A172 (cell line): ENCODE results near the gene HOXA4. TPM values are rescaled to one million over a fixed set of nuclear protein-coding genes. Genes with fewer than 3 reads are reported as not detected.

ENCODE experiments used
- DNase-seq: peaks from one replicate; pipeline ENCODE4 v3.0.0-alpha.2; 2015; ENCODE audit warnings: low spot score
- total RNA-seq: library from RNA; depleted of rRNA; stranded (reverse); fragments of >200 nt; shearing (Covaris generic); gene quantifications from 2 replicates; pipeline ENCODE4 v1.2.3, GENCODE V29; 2014

The HOXA4 gene
- total RNA-seq, 1 experiment from 2014 or later: 2.0 TPM

DNA sequence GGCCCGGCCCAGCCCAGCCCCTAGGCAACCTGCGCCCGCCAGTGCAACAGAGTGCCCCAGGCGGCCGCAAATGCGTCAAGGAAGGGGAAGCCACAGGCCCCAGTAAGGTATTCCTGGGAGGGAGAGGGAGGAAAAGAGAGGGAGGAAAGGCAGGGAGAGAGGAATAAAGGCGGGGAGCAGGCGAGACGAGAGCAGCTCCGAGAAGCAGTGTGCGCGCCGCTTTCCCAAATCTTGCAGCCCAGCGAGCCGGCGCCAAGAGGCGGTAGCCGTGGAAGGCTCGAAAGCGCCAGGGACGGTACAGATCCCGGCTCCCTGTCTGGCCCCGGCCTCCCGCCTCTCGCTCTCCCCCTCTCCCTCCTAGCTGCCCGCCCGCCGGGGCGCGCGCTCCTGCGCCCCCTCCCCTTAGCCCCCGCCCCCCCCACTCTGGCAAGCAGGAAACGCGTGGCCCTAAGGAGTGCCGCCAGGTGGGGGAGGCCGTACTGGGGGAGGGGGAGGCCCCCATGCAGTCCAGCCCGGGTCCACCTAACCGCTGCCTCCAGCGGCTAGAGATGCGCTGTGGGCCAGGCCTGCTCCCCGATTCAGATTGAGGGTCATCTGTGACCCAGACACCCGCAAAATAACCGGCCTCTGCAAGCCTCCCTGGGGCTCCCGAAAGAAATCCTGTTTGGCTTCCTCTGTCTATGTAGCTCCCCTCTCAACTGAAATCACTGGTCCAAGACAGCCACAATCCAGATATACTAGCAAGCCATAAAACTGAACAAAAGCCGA lies 39.3 kb upstream of the HOXA4 start:
- DNase-seq: peak; percentile 68

DNA sequence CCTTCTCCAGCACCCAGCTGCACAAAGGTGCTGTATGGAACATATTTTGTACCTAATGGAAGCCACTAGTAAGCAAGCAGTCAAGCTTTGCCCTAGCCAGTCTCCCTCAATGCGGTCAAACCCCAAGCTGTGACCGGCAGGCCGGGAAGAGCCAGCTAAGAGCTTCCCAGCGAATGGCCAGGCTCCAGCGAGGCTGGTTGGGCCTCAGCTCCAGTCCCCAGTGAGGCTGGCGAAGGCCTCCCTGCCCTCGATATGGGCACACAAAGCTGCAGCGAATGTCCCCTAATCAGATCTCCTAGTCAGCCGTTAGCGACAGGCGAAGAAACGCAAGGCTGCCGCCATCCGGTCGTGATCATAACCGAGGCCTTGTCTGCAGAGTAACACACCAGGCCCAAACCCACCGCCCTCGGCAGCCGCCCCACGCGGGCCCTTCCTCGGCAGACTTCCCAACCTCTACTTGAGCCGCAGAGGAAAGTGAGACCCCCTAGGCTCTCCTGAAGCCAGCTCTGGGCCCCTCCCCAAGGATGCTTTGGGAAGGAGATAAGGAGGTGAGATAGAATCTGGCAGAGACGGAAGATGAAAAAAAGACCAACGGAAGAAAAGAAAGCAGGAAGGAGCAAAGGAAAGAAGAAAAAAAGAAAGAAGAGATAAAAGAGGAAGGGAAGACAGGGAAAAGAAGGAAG lies 37.8 kb upstream of the HOXA4 start:
- DNase-seq: peak; percentile 55

DNA sequence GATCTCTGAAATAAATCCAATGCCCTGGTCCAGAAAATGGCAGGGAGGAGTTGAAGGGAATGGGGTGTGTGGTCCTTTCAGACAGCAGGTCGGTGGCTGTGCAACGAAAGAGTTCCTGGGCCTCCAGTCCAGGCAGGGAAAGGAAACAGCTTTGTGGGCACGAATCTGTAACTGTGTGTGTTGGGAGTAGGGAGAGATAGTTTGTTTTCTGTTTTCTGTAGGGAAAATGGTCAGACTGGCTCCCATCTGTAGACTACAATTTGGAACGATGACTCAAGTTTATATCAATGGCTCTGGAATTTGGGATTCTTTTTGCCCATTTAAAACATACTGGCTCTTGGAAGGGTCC lies 37.3 kb upstream of the HOXA4 start:
- DNase-seq: no peak

DNA sequence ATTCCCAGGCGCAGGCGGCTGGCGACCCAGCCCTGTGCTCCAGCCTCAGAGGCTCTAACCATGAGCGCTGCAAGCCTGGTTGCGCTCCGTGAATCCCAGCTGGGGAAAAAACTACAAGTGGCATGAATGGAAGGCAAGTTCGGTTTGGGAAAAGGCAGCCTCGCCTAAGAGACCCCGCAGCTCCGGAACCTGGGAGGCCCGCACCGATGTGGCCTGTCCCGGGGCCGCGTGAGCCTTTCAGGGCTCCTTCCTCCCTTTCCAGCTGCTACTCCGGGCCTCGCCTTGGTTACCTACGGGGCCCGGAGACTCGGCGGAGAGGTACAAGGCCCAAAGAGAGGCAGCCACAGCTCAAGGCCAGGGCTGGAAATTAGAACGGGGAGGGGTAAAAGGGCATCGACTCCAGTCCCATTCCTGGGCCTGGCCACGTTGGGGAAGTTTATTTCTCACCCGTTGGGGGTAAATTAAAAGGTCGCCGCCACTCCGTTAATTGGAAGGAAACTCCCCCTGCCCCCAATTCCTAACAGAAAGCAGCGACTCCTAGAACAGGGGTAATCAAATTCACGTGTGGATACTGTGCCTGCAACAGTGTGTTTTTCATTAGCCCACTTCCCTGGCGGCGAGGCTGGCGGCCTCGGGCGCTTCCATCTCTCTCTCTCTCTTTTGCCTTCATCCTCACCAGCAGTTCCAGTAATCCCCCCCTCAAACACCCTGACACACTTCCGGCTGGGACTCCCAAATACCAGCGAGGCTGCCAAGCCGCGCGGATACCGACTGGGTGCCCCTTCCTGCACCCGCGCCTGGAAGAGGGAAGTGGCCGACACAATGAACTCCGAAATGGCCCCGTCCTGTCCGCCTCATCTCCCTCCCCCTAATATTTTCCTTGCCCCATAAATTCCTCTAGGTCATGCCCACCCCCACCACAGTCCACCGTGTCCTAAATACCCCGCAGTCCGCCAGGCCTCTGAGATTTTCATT lies 36.3 kb upstream of the HOXA4 start:
- DNase-seq: peak; percentile 71

DNA sequence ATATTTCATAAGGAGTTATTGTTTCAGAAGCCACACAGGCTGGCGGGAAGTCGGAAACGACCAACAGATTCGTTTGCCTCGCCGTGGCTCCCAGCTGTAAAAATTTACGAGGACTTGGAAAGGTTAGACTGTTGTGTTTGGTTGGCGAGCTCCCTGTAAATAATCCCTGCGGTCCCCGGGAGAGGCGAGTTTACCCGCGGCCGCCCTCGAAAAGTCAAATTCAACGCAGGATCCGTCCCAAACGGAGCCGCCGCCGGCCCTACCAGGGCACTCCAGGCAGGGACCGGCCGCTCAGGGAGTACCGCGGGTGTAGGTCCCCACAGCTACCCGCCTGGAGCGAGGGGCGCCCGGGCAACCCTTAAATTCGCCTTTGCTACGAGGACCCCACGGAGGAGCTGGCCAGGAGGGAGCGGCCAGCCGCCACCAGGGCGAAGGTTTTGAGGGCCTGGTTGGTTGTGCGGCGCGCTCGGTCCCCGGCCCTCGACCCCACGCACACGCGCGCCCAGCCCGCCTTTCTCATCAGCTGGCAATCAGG lies 35.5 kb upstream of the HOXA4 start:
- DNase-seq: no peak

DNA sequence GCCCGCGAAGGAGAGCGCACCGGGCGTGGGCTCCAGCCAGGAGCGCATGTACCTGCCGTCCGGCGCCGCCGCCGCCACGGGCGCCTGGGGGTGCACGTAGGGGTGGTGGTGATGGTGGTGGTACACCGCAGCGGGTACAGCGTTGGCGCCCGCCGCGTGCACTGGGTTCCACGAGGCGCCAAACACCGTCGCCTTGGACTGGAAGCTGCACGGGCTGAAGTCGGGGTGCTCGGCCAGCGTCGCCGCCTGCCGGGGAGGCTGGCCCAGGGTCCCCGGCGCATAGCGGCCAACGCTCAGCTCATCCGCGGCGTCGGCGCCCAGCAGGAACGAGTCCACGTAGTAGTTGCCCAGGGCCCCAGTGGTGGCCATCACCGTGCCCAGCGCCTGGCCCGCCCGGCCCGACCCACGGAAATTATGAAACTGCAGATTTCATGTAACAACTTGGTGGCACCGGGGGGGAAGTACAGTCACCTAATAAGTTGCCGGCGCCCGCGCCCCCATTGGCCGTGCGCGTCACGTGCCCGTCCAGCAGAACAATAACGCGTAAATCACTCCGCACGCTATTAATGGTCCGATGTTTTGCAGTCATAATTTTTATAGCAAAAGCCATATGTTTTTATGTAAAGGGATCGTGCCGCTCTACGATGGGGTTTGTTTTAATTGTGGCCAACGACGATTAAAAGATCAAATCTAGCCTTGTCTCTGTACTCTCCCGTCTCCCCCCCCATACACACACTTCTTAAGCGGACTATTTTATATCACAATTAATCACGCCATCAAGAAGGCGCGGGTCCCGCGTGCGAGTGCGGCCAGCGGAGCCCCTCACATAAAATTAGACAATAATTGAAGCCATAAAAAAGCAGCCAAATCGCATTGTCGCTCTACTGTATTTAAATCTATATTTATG lies 34.8 kb upstream of the HOXA4 start, which contains the start of gene HOXA9:
Gene HOXA9 (minus strand): TSS at position 449 of the 907 bp plus-strand sequence. CDS start 80 bp downstream, at position 369.
- peak; percentile 85 for DNase-seq

DNA sequence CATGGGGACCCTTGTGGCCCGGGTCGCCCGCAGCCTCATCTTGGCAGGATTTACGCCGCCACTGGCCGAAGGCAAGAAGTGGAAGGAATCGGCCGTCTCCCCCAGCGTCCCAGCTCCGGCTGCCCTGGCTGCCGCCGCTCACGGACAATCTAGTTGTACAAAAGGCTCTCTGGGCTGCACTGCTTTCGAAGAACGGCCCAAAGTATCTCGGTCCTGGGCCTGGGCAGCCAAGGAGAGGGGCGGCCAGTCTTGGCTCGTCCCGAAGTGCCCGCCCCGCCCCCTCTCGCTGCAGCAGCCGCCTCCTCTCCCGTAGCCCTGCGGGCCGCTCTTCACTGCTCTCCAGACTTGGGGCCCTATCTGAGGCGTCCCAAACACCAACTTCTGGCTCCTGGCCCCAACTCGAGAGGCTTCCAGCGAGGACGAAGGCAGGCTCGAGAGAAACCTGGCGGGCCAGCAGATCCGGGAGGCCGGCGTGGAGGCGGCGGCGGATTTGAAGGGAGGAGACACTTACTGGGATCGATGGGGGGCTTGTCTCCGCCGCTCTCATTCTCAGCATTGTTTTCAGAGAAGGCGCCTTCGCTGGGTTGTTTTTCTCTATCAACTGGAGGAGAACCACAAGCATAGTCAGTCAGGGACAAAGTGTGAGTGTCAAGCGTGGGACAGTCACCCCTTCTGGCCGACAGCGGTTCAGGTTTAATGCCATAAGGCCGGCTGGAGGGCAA lies 34.0 kb upstream of the HOXA4 start:
- peak; percentile 21 for DNase-seq

DNA sequence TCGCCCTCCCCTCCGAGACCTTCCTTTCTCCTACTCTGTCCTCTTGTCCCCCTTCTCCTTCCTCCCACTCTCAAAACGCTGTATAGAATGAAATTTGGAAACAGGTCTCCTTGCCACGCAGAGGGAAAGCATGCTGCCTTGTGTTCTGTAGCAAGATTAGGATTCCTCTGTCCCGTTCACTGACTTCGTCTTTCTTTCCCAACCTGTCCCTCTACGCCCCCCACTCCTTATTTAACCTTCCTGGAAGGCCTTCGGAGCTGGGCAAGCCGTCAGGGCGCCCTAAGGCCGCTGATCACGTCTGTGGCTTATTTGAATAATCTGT lies 33.4 kb upstream of the HOXA4 start:
- peak; percentile 20 for DNase-seq

DNA sequence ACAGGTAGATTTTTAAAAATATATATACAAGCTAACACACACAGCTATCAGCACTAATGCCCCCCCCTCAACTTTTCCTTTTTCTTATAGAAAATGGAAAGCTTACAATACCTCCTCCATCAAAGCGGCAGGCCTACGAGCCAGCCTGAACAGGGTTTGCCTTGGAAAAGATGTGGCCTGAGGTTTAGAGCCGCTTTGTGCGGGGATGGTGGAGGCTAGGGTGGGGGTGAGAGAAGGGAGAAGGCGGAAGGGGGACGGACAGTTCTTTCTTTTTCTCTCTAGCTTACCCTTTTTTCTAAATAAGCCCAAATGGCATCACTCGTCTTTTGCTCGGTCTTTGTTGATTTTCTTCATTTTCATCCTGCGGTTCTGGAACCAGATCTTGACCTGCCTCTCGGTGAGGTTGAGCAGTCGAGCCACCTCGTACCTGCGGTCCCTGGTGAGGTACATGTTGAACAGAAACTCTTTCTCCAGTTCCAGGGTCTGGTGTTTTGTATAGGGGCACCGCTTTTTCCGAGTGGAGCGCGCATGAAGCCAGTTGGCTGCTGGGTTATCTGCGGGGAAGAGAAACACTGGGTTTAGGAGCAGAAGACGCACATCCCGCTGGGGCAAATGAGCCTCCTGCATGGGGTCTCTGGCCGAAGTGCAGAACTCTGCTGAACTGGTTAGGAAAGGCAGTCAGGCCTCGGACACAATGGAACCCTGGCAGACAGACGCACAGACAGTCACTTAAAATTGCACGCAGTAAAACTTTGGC lies 32.9 kb upstream of the HOXA4 start:
- no peak for DNase-seq

DNA sequence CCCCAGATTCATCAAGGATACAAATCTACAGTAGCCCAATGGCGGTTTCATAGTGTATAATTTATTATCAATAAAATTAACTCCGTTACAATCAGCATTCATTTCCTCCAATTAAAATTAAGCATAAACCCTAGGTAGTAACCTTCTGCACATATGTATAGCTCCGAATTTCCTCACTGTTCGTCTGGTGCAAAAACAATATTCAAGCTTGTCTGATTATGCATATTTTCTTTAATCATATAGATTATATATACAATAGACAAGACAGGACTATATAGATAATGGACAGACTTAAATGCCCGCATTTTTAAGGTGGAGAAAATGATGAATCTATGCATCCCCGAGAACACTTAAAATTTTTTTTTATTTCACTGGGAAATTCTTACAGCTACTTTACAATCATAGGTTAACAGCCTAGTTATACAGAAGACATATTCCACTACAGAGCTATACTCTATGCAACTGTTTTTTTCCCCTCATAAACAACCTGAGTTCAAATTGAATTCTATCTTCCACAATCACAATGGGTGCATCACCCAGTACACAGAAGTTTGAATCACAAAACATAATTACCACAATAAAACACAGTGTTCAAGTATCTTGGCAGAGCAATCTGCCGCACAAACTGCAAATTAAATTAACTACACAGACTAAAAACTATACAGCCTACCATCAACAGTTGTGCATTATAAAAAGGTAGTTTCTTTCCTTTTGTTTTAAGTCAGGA lies 32.2 kb upstream of the HOXA4 start:
- no peak for DNase-seq

DNA sequence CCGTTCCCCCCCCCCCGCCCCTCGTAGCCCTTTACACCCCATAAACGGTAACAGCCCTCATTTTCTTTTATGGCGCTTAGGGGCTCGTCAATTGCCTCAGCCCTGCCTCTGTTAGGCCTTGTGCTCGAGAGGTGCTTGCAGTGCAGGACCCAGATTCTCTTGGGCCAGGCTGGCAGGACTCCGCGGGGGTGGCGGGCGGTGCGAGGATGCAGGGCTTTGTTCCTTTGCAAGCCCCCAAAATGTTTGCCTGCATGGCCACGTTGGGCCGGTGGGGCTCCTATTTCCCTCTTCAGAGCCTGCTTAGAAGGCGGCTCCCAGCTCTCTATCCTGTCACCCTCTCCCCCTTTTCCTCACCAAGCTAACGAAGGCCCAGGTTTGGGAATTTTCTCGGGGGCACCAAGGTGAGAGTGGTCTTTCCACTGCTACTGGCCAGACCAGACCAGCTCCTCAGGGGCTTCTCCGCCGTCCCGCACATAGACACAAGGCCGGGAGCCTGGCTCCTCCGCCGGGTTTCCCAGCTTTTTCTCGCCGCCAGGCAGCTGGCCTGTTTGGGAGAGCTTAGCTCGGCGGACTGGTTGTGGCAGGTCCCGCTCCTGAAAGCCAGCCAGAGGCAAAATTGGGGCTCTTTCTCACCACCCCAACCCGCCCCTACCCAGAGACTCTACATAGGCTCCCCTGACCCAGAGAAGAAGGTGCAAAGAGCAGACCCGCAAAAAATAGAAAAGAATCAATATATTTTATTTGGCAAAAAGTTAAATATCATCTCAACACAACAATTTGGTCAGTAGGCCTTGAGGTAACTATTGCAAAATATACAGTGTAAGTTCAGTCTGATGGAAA lies 31.4 kb upstream of the HOXA4 start:
- DNase-seq: no peak

DNA sequence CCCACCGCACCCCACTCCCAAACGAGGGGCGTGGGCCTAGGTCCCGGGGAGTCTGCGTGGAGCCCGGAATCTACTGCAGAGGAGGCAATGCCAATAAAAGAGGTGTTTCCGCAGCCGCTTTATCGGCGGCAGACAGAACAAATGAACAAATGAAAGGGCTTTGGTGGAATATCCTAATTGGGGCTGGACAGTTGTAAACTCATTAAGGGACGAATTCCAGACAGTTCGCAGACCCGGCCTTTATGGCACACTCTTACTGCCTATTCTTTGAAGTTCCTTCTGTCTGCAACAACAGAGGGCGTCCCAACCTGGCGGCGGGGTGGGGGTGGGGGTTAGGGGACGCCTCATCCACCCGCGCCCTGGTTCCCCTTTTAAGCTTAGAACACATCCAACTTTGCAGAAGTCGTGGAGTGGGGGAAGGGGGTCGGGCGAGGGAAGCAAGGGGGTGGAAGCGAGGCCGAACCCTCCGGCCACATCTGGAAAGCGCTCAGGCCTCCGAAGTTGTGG lies 30.7 kb upstream of the HOXA4 start:
- DNase-seq: peak; percentile 48

DNA sequence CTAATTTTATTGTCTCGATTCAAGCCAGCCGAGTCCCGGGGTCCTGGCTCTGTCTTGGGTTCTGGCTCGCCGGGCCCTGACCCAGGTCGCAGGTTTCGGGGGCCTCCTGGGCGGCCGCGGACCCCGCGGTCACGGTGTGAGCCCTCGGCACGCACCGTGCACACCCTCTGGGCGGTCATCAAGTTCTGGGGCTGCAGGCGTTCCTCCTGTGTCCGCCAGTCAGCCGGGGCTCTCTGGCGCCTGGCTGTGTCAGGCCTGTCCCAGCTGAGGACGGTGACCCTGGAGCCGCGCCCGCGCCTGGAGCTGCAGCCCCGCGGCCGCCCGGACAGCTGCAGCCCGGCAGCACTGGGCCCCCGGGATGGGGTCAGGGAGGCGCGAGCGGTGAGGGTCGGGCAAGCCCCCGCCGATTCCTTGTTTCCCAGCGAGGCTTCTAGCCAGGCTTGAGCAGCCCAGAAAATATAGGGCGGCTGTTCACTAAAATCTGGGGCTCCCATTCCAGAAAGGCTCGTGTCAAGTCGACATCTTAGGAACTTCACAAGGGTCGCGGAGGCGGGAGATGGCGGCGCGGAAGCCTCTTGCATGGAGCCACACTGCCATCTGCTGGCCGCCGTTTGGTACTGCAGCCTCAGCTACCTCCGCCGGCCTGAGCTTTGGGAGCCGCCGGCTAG lies 30.1 kb upstream of the HOXA4 start:
- DNase-seq: peak; percentile 61

DNA sequence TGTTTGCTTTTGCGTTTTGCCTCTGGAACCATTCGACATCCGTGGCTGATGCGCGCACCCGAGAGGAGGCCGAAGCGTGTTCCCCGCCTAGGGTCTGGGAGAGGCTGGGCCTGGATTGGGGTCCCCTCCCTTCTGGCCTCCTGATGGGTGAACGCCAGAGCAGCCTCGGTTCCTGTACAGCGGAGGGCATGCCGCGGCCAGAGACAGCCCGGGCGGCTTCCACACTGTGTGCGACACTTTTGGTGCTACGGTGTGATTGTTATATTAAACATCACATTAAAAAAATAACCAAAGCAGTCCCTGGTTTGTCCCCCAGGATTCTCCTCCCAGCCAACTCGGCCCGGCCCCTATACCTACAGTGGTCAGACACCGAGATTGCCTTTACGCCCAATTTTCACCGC lies 29.6 kb upstream of the HOXA4 start:
- no peak for DNase-seq

DNA sequence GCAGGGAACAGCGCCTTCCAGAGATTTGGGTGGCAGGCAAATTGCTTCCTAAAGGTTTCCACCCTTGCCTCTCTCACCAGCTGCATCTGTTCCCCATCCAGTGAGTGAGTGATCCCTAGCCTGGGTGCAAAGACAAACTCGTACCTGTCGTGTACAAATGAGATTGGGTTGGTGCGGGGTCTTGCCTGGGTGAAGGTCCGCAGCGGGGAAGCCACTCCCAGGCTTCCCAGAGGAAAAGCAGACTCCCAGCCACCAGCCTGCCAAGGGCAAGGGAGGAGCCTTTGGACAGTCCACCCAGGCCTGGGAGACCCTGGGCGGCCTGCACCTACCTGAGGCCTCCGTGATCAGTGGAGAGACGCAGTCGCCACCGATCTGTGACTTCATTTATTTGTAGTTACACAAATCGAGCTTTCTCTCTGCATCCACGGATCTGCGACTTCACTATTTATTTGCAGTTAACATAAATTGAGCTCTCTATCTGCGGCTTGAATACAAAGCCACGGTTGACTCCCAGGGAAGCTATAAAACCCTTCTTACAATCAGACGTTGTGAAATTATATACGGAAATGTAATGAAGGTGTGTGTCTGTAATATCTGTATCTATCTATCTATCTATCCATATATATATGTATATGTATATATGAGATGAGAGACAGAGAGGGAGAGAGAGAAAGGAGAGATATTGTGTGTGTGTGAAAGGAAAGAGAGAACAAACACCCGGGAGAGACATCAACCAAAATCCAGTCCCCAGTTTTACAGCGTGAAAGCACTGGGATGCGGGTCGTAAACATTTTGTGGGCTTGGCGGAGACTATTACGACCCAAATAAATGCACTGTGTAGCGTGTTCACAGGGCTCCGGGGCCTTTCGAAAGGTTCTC lies 28.9 kb upstream of the HOXA4 start:
- DNase-seq: no peak
